Astrocyte of the spinal cord (primary cell): ENCODE data around the gene RIPOR3.

ENCODE experiments used
- DNase-seq: peaks from one replicate; pipeline ENCODE4 v3.0.0; 2011; ENCODE audit warnings: low read depth, low spot score
- H3K4me3 ChIP-seq: 2 replicates; pipeline ENCODE4 v1.5.1; 2011; ENCODE audit warnings: low read depth, mild to moderate bottlenecking, low read length, moderate library complexity
- CTCF ChIP-seq: IDR thresholded peaks from 2 replicates; pipeline ENCODE4 v1.5.1; 2012; ENCODE audit warnings: low read depth, mild to moderate bottlenecking, low read length, inconsistent platforms
- in situ Hi-C: cut with HindIII; loops from 2 replicates; pipeline ENCODE4 v1.10.0; 2017; ENCODE audit warnings: low sequenced_read_pairs

RIPOR3 gene

GRCh38 chr20:50552979-50553378 is 138.4 kb downstream of the RIPOR3 start:
- in situ Hi-C loops = no loop called here
- no peak overlapping the region for H3K4me3 ChIP-seq
- no peak for TF ChIP-seq CTCF
- no peak for DNase-seq

- no peak for DNase-seq
- H3K4me3 ChIP-seq = no peak overlapping the region
- in situ Hi-C loops = no loop called here
- TF ChIP-seq CTCF = no peak
Observed at GRCh38 chr20:50551288-50551687, 140.1 kb downstream of the RIPOR3 start.

GRCh38 chr20:50550531-50550930 is 140.8 kb downstream of the RIPOR3 start:
- H3K4me3 ChIP-seq = no peak overlapping the region
- no peak for DNase-seq
- no peak for TF ChIP-seq CTCF
- in situ Hi-C loops = no loop called here

GRCh38 chr20:50548396-50548795 is 142.9 kb downstream of the RIPOR3 start:
- no peak overlapping the region for H3K4me3 ChIP-seq
- TF ChIP-seq CTCF = no peak
- in situ Hi-C loops = no loop called here
- DNase-seq = no peak

- no peak for DNase-seq
- no peak for TF ChIP-seq CTCF
- in situ Hi-C loops = no loop called here
Observed at GRCh38 chr20:50547964-50548363, 143.4 kb downstream of the RIPOR3 start.

GRCh38 chr20:50546729-50547314 is 144.5 kb downstream of the RIPOR3 start:
- TF ChIP-seq CTCF = no peak
- in situ Hi-C loops = no loop called here
- H3K4me3 ChIP-seq = no peak overlapping the region
- no peak for DNase-seq

More at GRCh38 chr20:50547964-50548363, 143.4 kb downstream of the RIPOR3 start:
- no peak overlapping the region for H3K4me3 ChIP-seq

GRCh38 chr20:50545126-50545525 is 146.2 kb downstream of the RIPOR3 start:
- in situ Hi-C loops = no loop called here
- TF ChIP-seq CTCF = no peak
- no peak for DNase-seq
- no peak overlapping the region for H3K4me3 ChIP-seq
